ENCODE data around the gene SNAP29.
"Not testable (repeated sequence)": the region's sequence is repeated elsewhere in the genome, so short reads cannot be mapped to it uniquely, and the experiment has no call there.

The SNAP29 gene

DNA sequence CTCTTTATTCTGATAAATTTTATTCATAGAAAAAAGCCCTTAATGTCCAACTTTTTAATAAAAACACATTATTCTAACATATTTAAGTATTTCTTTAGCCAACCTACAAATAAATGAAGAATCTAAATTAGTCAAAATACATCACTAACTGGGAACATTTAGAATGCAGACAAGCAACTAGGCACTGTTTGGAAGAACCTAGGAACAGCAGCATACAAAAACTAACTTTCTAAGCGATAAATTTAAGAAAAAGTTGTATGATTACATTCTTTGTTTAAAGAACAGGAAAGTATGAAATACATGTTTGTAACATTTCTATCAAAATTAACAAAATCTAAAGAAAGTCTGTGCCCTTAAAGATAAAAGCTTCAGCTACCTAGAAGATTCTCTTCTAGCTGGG lies 35.5 kb upstream of the SNAP29 start:
- peaks cover 92% of the 10 kb centered on the region for H3K36me3 Mint-ChIP-seq (ENCODE audit: low read depth)
- intact Hi-C loops (cut with micrococcal nuclease), result no loop called here

DNA sequence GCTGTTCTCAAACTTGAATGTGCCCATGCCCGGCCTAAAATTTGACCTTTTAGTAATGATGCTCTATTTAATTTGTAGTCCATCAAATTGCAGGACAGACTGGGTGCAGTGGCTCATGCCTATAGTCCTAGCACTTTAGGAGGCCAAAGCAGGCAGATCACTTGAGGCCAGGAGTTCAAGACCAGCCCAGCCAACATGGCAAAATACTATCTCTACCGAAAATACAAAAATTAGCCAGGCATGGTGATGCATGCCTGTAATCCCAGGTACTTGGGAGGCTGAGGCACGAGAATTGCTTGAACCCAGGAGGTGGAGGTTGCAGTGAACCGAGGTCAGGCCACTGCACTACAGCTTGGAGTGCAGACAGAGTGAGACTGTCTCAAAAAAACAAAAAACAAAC lies 33.6 kb upstream of the SNAP29 start:
- H3K27me3 Mint-ChIP-seq; H3K4me1 Mint-ChIP-seq (ENCODE audit: low read depth); H3K4me3 Mint-ChIP-seq; H3K9me3 Mint-ChIP-seq; H3K27ac Mint-ChIP-seq: not testable (repeated sequence)
- peaks cover 92% of the 10 kb centered on the region for H3K36me3 Mint-ChIP-seq (ENCODE audit: low read depth)
- intact Hi-C loops (cut with micrococcal nuclease), result loop anchor here (2.0 kb wide), 1 partner anchor 20 kb away; no protein-coding TSS in a partner anchor

More for the DNA sequence above, 35.5 kb upstream of the SNAP29 start:
- Mint-ChIP-seq H3K4me3 (no peak overlapping the region), H3K4me1 (ENCODE audit: low read depth) (no peaks in the 10 kb centered on the region), H3K27me3 (no peaks in the 10 kb centered on the region), H3K9me3 (no peaks in the 10 kb centered on the region), H3K27ac (no peak overlapping the region)

DNA sequence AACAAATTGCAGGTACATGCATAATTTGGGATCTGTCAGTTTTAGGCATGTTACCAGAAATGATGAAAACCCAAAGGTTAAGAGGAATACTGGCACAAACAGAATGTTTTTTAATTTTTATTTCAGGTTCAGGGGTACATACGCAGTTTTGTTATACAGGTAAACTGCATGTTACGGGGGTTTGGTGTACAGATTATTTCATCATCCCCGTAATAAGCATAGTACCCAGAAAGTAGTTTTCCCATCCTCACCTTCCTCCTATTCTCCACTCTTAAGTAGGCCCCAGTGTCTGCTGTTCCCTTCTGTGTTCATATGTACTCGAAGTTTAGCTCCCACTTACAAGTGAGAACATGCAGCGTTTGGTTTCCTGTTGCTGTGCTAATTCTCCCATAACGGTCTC lies 33.2 kb upstream of the SNAP29 start:
- peaks cover 9% of the 10 kb centered on the region for H3K4me1 Mint-ChIP-seq (ENCODE audit: low read depth)
- no peak overlapping the region for H3K27ac Mint-ChIP-seq
- H3K4me3 Mint-ChIP-seq, result no peak overlapping the region
- no peaks in the 10 kb centered on the region for H3K9me3 Mint-ChIP-seq
- no peaks in the 10 kb centered on the region for H3K27me3 Mint-ChIP-seq
- peaks cover 92% of the 10 kb centered on the region for H3K36me3 Mint-ChIP-seq (ENCODE audit: low read depth)
- intact Hi-C loops (cut with micrococcal nuclease), result loop anchor here (2.0 kb wide), 1 partner anchor 19 kb away; no protein-coding TSS in a partner anchor

DNA sequence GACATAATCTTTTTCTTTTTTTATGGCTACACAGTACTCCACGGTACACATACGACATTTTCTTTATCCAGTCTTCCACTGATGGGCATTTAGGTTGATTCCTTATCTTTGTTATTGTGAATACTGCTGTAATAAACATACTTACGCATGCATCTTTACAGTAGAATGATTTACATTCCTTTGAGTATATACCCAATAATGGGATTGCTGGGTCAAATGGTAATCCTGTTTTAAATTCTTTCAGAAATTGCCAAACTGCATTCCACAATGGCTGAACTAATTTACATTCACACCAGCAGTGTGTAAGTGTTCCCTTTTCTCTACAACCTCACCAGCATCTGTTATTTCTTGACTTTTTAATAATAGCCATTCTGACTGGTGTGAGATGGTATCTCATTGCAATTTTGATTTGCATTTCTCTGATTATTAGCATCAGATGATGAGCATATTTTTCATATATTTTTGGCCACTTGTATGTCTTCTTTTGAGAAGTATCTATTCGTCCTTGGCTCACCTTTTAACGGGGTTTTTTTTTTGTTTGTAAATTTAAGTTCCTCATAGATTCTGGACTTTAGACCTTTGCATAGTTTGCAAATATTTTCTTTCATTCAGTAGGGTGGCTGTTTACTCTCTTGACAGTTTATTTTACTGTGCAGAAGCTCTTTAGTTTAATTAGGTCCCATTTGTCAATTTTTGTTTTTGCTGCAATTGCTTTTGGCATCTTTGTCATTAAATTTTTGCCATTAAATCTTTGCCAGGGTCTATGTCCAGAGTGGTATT lies 32.2 kb upstream of the SNAP29 start:
- H3K4me3 Mint-ChIP-seq; intact Hi-C loops (cut with micrococcal nuclease); H3K27me3 Mint-ChIP-seq; H3K27ac Mint-ChIP-seq; H3K4me1 Mint-ChIP-seq (ENCODE audit: low read depth); H3K9me3 Mint-ChIP-seq: not testable (repeated sequence)
- peaks cover 95% of the 10 kb centered on the region for H3K36me3 Mint-ChIP-seq (ENCODE audit: low read depth)

DNA sequence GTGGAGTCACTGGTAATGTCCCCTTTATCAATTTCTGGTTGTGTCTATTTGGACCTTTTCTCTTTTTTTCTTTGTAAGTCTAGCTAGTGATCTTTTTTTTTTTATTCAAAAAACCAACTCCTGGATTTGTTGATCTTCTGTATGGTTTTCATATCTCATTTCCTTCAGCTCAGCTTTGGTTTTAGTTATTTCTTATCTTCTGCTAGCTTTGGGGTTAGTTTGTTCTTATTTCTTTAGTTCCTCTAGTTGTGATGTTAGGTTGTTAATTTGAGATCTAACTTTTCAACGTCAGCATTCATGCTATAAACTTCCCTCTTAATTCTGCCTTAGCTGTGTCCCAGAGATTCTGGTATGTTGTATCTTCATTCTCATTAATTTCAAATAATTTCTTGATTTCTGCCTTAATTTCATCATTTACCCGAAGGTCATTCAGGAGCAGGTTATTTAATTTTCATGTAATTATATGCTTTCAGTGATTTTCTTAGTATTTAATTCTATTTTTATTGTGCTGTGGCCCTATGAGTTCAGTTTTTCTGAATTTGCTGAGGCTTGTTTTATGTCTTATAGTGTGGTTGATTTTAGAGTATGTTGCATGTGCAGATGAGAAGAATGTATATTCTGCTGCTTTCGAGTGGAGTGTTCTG lies 29.2 kb upstream of the SNAP29 start:
- intact Hi-C loops (cut with micrococcal nuclease), result no loop called here
- H3K27ac Mint-ChIP-seq, result peak overlapping the region; percentile 1
- H3K27me3 Mint-ChIP-seq, result no peaks in the 10 kb centered on the region
- no peak overlapping the region for H3K4me3 Mint-ChIP-seq
- H3K9me3 Mint-ChIP-seq, result no peaks in the 10 kb centered on the region
- peaks cover 9% of the 10 kb centered on the region for H3K4me1 Mint-ChIP-seq (ENCODE audit: low read depth)
- H3K36me3 Mint-ChIP-seq (ENCODE audit: low read depth), result peaks cover 100% of the 10 kb centered on the region

DNA sequence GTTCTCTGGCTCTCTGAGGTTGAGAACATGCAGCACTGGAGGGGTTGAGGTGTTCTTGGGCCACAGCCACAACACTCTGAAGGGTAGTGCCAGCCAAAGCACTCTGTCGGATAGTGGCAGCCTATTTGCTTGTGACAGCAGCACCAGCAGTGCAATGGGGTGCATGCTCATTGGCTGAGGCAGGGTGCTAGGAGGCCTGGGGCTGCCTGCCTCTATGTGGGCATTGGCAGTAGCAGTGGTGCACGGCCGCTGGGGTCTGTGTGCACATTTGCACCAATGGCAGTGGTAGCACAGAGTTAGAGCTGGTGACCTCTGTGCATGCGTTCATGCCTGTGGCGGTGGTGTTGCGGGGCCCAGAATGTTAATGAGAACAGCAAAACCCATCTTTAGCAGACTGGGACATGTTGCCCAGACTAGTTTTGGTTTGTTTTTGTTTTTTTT lies 25.6 kb upstream of the SNAP29 start:
- peaks cover 72% of the 10 kb centered on the region for H3K36me3 Mint-ChIP-seq (ENCODE audit: low read depth)
- H3K4me1 Mint-ChIP-seq (ENCODE audit: low read depth), result peaks cover 17% of the 10 kb centered on the region
- H3K27ac Mint-ChIP-seq, result no peak overlapping the region
- H3K27me3 Mint-ChIP-seq, result no peaks in the 10 kb centered on the region
- intact Hi-C loops (cut with micrococcal nuclease), result no loop called here
- no peak overlapping the region for H3K4me3 Mint-ChIP-seq
- no peaks in the 10 kb centered on the region for H3K9me3 Mint-ChIP-seq

DNA sequence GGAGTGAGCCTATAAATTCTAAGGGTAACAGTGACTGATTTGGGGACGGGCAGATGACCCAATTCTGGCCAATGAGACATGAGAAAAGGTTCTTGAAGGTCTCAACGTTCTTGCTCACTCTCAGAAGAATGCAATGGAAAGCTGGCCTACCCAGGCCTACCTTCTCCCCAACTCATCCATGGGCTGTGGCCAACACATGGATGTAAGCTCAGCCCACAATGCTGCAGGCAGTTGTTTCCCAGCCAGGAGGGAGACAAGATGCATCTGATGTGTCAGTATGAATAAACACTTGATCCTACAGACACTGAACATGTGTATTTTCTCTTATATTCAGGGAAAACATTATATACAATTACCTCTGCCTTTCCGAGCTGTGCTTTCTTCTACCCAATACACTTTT lies 24.6 kb upstream of the SNAP29 start:
- Mint-ChIP-seq H3K4me1 (ENCODE audit: low read depth) (peaks cover 17% of the 10 kb centered on the region), H3K36me3 (ENCODE audit: low read depth) (peaks cover 67% of the 10 kb centered on the region), H3K27me3 (no peaks in the 10 kb centered on the region), H3K4me3 (no peak overlapping the region), H3K9me3 (no peaks in the 10 kb centered on the region), H3K27ac (no peak overlapping the region)
- intact Hi-C loops (cut with micrococcal nuclease), result no loop called here

DNA sequence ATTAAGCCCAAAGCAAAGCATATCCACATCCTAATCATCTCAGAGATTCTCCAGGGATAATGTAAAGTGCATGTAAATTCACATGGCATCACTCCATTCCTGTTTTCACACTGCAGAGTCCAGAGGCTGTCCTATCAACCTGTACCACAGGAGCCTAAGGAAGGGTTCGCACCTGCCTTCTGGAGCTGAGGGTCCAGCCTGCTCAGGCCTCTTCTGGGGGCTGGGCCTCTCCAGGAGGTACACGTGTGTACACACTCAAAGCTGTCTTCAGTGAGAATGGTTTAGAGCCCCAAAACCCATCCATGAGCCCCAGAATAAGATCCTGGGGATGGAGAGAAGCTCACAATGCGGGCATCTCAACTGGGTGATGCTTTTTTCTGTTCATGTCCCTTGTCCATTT lies 24.1 kb upstream of the SNAP29 start:
- no peaks in the 10 kb centered on the region for H3K27me3 Mint-ChIP-seq
- no peaks in the 10 kb centered on the region for H3K9me3 Mint-ChIP-seq
- H3K4me1 Mint-ChIP-seq (ENCODE audit: low read depth), result peaks cover 12% of the 10 kb centered on the region
- peaks cover 62% of the 10 kb centered on the region for H3K36me3 Mint-ChIP-seq (ENCODE audit: low read depth)
- H3K27ac Mint-ChIP-seq, result no peak overlapping the region
- no peak overlapping the region for H3K4me3 Mint-ChIP-seq
- intact Hi-C loops (cut with micrococcal nuclease), result no loop called here

DNA sequence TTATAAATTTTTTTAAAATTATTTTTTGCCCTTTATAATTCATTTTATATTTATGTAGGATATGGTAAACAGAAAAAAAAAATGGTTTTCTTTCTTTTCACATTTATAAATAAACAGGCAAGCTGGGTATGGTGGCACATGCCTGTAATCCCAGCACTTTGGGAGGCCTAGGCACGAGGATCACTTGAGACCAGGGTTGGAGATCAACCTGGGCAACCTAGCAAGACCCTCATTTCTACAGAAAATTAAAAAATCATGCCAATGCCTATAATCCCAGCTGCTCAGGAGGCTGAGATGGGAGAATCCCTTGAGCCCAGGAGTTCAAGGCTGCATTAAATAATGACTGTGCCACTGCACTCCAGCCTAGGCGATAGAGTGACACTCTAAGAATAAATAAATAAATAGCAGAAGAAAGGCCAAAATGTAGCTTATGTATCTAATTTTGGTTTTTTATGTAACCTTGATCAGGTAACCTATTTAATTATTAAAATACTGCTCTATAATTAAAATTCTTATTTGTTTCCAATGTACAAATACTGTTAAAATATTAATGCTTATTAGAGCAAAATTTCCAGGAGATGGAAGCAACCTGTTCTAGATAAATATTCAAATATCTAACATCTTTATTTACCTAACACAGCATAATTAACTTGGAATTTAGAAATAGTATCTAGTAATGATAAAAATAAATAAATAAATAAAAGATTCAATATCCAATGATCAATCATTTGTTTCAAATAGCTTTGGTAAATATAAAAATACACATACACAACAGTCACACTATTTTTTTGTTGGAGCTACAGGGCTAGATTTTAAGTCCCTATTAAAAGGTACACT lies 21.6 kb upstream of the SNAP29 start:
- Mint-ChIP-seq H3K36me3 (ENCODE audit: low read depth) (peaks cover 42% of the 10 kb centered on the region), H3K27me3 (no peaks in the 10 kb centered on the region), H3K4me1 (ENCODE audit: low read depth) (peaks cover 23% of the 10 kb centered on the region), H3K9me3 (no peaks in the 10 kb centered on the region), H3K4me3 (no peak overlapping the region), H3K27ac (no peak overlapping the region)
- intact Hi-C loops (cut with micrococcal nuclease), result no loop called here

DNA sequence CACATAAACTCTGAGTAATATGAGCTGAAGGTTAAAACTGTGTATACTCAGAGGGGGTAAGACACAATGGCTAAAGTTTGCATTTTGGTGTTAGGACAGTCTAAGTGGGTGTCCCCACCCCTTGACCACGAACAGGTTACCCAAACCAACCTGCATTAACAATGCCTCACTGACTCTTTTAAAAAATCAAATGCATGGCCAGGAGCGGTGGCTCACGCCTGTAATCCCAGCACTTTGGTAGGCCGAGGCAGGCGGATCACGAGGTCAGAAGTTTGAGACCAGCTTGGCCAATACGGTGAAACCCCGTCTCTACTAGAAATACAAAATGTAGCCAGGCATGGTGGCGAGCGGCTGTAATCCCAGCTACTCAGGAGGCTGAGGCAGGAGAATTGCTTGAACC lies 19.5 kb upstream of the SNAP29 start:
- H3K9me3 Mint-ChIP-seq; H3K27me3 Mint-ChIP-seq; H3K27ac Mint-ChIP-seq; H3K4me3 Mint-ChIP-seq; intact Hi-C loops (cut with micrococcal nuclease): not testable (repeated sequence)
- Mint-ChIP-seq H3K4me1 (ENCODE audit: low read depth) (peaks cover 29% of the 10 kb centered on the region), H3K36me3 (ENCODE audit: low read depth) (peaks cover 20% of the 10 kb centered on the region)

DNA sequence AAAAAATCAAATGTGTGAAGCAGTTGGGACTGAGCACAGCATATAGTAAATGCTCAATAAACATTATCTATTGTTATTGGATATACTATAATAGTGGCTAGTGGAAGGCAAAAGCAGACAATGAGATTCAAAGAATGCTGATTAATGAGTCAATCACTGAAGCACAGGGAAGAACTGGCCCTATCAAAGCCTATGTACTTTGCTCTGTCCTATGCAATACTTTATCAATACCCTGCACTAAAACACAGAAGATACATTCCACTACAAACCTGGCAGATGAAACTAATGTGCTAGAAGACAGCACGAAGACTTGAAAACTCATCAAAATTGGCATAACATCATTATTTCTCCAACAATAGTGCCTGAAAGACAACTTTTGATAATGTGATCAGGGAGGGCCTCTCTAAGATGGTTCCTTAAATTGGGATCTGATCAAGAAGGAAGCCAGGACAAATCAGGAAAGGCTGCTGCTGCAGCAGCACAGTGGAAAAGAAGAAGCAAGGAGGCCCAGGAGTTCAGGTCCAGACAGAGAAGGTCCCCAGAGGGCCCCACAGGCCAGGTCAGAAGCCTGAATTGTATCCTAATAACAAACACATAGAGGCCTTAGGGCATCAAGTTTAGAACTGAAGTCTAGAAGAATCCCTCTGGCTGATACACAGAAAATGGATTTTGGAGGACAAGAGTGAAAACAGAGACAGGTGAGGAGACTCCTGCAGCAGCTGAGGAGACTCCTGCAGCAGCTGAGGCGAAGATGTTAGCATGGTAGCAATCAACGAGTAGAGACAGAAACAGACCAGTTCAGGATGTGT lies 18.8 kb upstream of the SNAP29 start:
- Mint-ChIP-seq H3K9me3 (no peaks in the 10 kb centered on the region), H3K4me1 (ENCODE audit: low read depth) (peaks cover 29% of the 10 kb centered on the region)
- intact Hi-C loops (cut with micrococcal nuclease), result no loop called here

DNA sequence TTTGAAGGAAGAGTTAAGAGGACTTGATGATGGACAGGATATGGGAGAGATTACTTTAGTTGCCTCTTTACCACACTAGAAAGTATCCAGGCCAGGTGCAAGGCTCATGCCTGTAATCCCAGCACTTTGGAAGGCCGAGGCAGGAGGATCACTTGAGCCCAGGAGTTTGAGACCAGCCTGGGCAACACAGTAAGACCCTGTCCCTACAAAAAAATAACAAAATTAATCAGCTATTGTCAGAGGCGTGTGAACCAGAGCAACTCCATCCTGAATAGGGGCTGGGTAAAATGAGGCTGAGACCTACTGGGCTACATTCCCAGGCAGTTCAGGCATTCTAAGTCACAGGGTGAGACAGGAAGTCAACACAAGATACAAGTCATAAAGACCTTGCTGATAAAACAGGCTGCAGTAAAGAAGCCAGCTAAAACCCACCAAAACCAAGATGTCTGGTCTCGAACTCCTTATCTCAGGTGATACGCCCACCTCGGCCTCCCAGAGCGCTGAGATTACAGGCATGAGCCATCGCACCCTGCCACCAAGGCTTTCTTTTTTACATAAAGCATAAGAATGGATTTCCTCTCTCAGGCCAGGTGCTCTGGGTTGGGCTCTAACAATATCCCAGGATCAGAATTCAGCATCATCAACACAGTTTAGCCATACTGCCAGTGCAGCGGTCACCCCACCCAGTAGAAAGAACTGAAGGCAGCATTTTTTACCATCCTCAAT lies 18.0 kb upstream of the SNAP29 start:
- Mint-ChIP-seq H3K4me1 (ENCODE audit: low read depth) (peaks cover 29% of the 10 kb centered on the region), H3K27me3 (no peaks in the 10 kb centered on the region), H3K27ac (no peak overlapping the region), H3K9me3 (no peaks in the 10 kb centered on the region), H3K4me3 (no peak overlapping the region), H3K36me3 (ENCODE audit: low read depth) (peaks cover 10% of the 10 kb centered on the region)
- intact Hi-C loops (cut with micrococcal nuclease), result no loop called here

More for the DNA sequence above, 18.8 kb upstream of the SNAP29 start:
- Mint-ChIP-seq H3K27me3 (no peaks in the 10 kb centered on the region), H3K27ac (no peak overlapping the region), H3K36me3 (ENCODE audit: low read depth) (peaks cover 13% of the 10 kb centered on the region), H3K4me3 (no peak overlapping the region)

DNA sequence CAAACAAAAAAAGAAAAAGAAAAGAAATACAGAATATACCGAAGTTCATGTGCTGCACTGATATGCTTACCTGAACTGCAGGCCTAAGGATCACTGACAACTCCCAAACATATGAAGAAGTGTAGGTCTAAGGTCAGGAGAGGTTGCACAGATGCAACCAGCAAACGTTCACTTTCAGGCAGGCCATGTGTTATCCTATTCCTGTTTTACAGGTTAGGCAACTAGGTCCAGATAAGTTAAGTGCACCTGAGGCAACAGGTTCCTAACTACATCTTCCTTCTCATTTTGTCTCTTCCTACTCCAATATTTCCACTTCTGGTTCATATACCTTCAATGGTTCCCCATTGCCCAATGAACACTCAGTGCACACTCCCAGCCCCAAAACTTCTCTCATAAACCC lies 15.3 kb upstream of the SNAP29 start:
- H3K4me3 Mint-ChIP-seq, result no peak overlapping the region
- H3K36me3 Mint-ChIP-seq (ENCODE audit: low read depth), result peaks cover 7% of the 10 kb centered on the region
- peaks cover 29% of the 10 kb centered on the region for H3K4me1 Mint-ChIP-seq (ENCODE audit: low read depth)
- H3K27ac Mint-ChIP-seq, result no peak overlapping the region
- no peaks in the 10 kb centered on the region for H3K27me3 Mint-ChIP-seq
- H3K9me3 Mint-ChIP-seq, result no peaks in the 10 kb centered on the region
- intact Hi-C loops (cut with micrococcal nuclease), result no loop called here

Measured in dendritic cell treated with granulocyte-macrophage colony-stimulating factor and Interleukin-4, amounts not matched to agents 40 ng/mL and 50 ng/mL, for 4 days (primary cell).